ENCODE results near the gene C1D.
"Not testable (repeated sequence)": the region's sequence is repeated elsewhere in the genome, so short reads cannot be mapped to it uniquely, and the experiment has no call there.

C1D gene

DNA sequence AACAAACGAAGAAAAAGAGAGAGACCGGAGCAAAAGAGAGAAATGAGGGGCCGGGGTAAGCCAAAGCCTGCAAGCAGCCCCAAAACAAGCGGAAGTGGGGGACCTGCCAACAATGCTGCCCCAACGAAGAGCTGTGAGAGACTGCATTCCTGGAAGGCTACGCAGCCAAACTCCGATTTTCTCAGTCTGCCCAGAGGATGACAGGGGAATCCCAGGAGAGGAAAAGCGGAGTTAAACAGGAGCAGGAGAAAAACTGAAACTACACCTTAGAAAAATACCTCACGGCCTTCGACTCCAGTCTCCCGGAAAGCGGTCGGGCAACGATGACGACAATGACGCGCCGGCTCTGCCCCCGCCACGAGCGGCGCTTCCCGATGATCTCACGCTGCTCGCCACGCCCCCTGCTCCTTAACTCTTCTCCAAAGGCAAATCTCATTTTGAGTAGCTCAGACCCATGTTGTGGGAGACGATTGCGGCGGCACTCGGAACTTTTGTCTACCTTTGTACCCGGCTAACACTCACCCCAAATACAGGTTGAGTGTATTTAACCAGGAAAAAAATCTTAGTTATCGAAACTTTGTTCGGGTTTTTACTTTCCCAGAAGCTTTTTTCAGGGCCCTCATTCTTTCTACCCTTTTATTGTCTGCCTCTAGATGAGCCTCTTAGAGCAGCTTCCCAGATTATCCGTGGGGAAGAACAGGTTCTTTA is at the start of gene C1D:
Gene C1D, minus strand, starts transcription at position 325 of the 708 bp plus-strand sequence. CDS start 15,694 bp downstream, outside the sequence.
- peak; percentile 70 for DNase-seq

DNA sequence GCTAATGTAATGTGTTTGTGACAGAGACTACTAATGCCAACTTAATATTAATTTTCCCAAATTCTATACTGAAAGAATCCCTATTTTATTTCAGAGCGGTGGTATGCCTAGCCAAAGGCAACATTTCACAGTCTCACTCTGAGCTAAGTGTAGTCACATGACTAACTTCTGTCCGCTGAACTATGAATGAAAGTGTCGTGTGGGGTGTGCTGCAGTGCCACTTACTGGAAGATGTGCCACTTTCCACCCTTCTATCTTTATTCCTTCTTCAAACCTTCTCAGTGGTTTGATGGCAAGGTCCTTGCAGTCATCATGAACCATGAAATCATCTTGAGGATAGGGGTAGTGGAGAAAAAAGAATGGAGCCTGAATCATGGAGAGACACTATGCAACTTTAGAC is 47.3 kb upstream of the C1D start:
- no peak for DNase-seq

- DNase-seq = no peak
These were observed 45.3 kb upstream of the C1D start for GRCh38 chr2:68108120-68108519.

- no peak for DNase-seq
These were observed 44.7 kb upstream of the C1D start for GRCh38 chr2:68107475-68107874.

- no peak for DNase-seq
These were observed 41.5 kb upstream of the C1D start for GRCh38 chr2:68104111-68104835.

DNA sequence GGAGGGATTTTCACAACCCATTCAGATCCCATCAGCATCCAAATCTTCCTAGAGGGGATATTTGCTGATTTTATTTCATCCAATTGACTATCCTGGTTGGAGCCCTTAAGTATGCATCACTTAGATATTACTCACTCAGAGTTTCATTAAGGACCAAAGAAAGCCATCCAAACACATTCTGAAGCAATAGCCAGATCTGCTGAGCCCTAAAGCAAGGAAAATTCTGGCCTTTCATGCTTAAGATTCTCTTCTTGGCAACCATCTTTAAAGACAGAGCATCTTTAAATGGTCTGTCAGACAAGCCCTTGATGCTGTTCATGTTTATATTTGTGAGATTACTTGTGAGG is 40.9 kb upstream of the C1D start:
- no peak for DNase-seq

GRCh38 chr2:68103030-68103708 is 40.4 kb upstream of the C1D start:
- no peak for DNase-seq

- DNase-seq = no peak
These were observed 37.4 kb upstream of the C1D start for GRCh38 chr2:68100189-68100588.

- no peak for DNase-seq
These were observed 36.5 kb upstream of the C1D start for GRCh38 chr2:68099260-68099659.

GRCh38 chr2:68098291-68098797 is 35.5 kb upstream of the C1D start:
- DNase-seq = no peak

DNA sequence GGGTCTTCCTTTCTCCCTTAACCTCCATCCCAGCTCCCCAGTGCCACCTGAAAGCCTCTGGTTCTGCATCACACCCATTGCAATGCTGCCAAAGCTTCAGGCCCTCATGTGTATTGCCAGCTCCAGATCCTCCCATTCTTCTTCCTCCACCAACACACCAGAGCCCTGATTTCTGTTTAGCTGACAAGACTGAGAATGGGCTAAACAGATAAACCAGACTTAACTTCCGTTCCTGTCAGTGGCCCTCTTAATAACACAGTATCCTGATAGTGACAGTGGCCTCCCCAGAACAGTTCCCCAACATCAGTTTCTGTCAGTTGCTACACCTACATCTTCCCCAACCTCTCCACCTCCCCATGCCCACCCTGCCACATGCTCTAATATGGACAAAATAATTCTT is 31.3 kb upstream of the C1D start:
- DNase-seq = no peak

DNA sequence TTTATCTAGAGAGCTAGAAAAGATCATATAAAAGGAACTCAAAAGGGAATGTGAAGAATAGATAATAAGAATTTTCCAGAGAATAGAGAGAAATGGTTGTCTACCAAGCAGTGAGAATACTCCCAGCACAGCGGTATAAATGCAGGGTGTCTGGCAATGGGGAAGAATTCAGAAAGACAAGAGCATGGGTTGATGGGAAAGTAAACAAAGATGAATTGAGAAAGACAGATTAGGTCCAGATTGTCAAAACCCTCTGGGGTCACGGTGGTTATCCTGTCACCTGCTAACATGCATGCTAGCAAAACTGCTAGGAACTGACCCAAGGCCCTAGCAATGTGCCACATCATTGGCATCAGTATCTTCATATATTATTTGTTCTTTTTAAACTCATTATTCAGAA is 30.8 kb upstream of the C1D start:
- no peak for DNase-seq

- no peak for DNase-seq
These were observed 28.7 kb upstream of the C1D start for GRCh38 chr2:68091439-68092034.

DNA sequence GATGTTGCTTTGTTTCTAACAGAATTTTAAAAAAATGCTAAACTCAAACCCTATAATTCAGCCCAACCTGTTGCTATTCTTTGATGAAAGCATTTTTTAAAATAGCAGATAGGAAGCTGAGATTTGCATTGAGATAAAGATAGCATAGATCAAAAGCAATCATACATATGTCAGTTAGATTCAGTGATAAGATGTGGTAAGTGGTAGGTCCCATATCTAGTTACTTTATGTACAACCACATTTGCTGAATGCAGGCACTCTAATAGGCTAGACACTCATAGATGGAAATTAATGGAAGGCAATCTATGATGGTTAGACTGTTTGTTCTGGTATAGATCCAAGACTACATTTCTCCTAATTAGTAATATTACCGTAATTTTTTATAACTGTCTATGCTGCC is 27.2 kb upstream of the C1D start:
- no peak for DNase-seq

DNA sequence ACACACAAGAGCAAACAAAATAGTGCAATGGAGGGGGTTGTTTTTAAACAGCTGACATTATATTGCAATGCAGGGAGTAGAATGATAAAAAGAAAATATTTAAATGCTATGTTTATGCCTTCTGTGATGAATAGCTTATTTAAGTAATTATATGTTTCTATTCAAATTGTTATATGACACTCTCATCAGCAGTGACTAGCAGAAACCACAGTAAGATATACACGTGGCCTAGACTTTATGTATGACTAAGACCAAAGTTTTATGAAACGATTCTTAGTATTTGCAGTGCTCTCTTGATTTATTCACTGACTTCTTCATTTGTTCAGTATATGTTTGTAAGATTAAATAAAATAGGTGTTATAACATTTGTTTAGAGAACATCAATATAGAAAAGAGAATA is 26.1 kb upstream of the C1D start:
- DNase-seq = no peak

- DNase-seq = no peak
These were observed 23.4 kb upstream of the C1D start for GRCh38 chr2:68086166-68086565.

GRCh38 chr2:68083346-68083745 is 20.5 kb upstream of the C1D start:
- DNase-seq = no peak

- no peak for DNase-seq
These were observed 11.2 kb upstream of the C1D start for GRCh38 chr2:68074050-68074449.

GRCh38 chr2:68063797-68064646 is 1.2 kb upstream of the C1D start:
- DNase-seq = not testable (repeated sequence)

GRCh38 chr2:68060652-68061051 is 2.2 kb downstream of the C1D start:
- DNase-seq = no peak

GRCh38 chr2:68059784-68060525 is 2.8 kb downstream of the C1D start:
- no peak for DNase-seq
